H9 (cell line): ENCODE data around the gene ARPC1A. TPM values are rescaled to one million over a fixed set of nuclear protein-coding genes. Genes with fewer than 3 reads are reported as not detected.

Experiments
- DNase-seq: peaks from one replicate; pipeline ENCODE4 v3.0.0-alpha.2; 2017
- H2AFZ ChIP-seq: one replicate; pipeline ENCODE4 v1.6.1; 2013; ENCODE audit warnings: mild to moderate bottlenecking, low read length, control low read depth, moderate library complexity
- H2AK5ac ChIP-seq: 2 replicates; pipeline ENCODE4 v1.6.1; 2013; ENCODE audit warnings: low read length, control low read depth, mixed read lengths; ENCODE audit not compliant: insufficient read length
- H2BK120ac ChIP-seq: one replicate; pipeline ENCODE4 v1.6.1; 2013; ENCODE audit warnings: low read depth, mild to moderate bottlenecking, low read length, control low read depth, inconsistent platforms; ENCODE audit not compliant: poor library complexity, severe bottlenecking
- H2BK12ac ChIP-seq: 2 replicates; pipeline ENCODE4 v1.6.1; 2013; ENCODE audit warnings: low read length, control low read depth, mixed read lengths, low read depth; ENCODE audit not compliant: insufficient read length
- H2BK15ac ChIP-seq: 2 replicates; pipeline ENCODE4 v1.6.1; 2013; ENCODE audit warnings: low read depth, low read length, control low read depth
- H2BK20ac ChIP-seq: one replicate; pipeline ENCODE4 v1.6.1; 2013; ENCODE audit warnings: low read depth, mild to moderate bottlenecking, low read length, control low read depth, inconsistent platforms; ENCODE audit not compliant: poor library complexity, severe bottlenecking
- H2BK5ac ChIP-seq: 2 replicates; pipeline ENCODE4 v1.6.1; 2013; ENCODE audit warnings: low read length, control low read depth, mixed read lengths; ENCODE audit not compliant: insufficient read length
- H3K14ac ChIP-seq: 2 replicates; pipeline ENCODE4 v1.6.1; 2013; ENCODE audit warnings: low read length, control low read depth; ENCODE audit not compliant: insufficient read depth
- H3K18ac ChIP-seq: 2 replicates; pipeline ENCODE4 v1.6.1; 2013; ENCODE audit warnings: low read depth, mild to moderate bottlenecking, mixed read lengths, low read length, control low read depth; ENCODE audit not compliant: insufficient read length
- H3K23ac ChIP-seq: 2 replicates; pipeline ENCODE4 v1.6.1; 2013; ENCODE audit warnings: low read length, control low read depth, mixed read lengths, low read depth; ENCODE audit not compliant: insufficient read length
- H3K23me2 ChIP-seq: 2 replicates; pipeline ENCODE4 v1.6.1; 2013; ENCODE audit warnings: low read depth, mild to moderate bottlenecking, mixed read lengths, low read length, control low read depth; ENCODE audit not compliant: insufficient read length, poor library complexity, severe bottlenecking
- H3K27ac ChIP-seq: 2 replicates; pipeline ENCODE4 v1.5.1; 2013; ENCODE audit warnings: low read length, control low read depth, mixed read lengths, low read depth; ENCODE audit not compliant: insufficient read length
- H3K27me3 ChIP-seq: 2 replicates; pipeline ENCODE4 v1.6.1; 2013; ENCODE audit warnings: low read length, control low read depth, inconsistent platforms; ENCODE audit not compliant: insufficient read depth
- H3K4ac ChIP-seq: 2 replicates; pipeline ENCODE4 v1.6.1; 2013; ENCODE audit warnings: low read depth, mild to moderate bottlenecking, control low read depth, inconsistent platforms, low read length, moderate library complexity
- H3K4me1 ChIP-seq: 2 replicates; pipeline ENCODE4 v1.6.1; 2013; ENCODE audit warnings: low read length, control low read depth, inconsistent platforms; ENCODE audit not compliant: insufficient read depth
- H3K4me2 ChIP-seq: 2 replicates; pipeline ENCODE4 v1.6.1; 2013; ENCODE audit warnings: low read length, control low read depth, mixed read lengths; ENCODE audit not compliant: insufficient read length, insufficient read depth
- H3K56ac ChIP-seq: 2 replicates; pipeline ENCODE4 v1.6.1; 2013; ENCODE audit warnings: low read depth, mild to moderate bottlenecking, mixed read lengths, low read length, control low read depth; ENCODE audit not compliant: insufficient read length
- H3K79me1 ChIP-seq: 2 replicates; pipeline ENCODE4 v1.6.1; 2013; ENCODE audit warnings: low read depth, mild to moderate bottlenecking, moderate library complexity, low read length, control low read depth, inconsistent platforms; ENCODE audit not compliant: insufficient read depth, poor library complexity, severe bottlenecking
- H3K79me2 ChIP-seq: 2 replicates; pipeline ENCODE4 v1.6.1; 2013; ENCODE audit warnings: low read length, control low read depth, inconsistent platforms; ENCODE audit not compliant: insufficient read depth
- H3K9ac ChIP-seq: 2 replicates; pipeline ENCODE4 v1.6.1; 2013; ENCODE audit warnings: low read length, control low read depth, mixed read lengths; ENCODE audit not compliant: insufficient read length; ENCODE audit errors: extremely low read depth
- H3K9me3 ChIP-seq: one replicate; pipeline ENCODE4 v1.6.1; 2013; ENCODE audit warnings: low read depth, low read length, inconsistent platforms; ENCODE audit not compliant: control insufficient read depth
- H3T11ph ChIP-seq: one replicate; pipeline ENCODE4 v1.6.1; 2013; ENCODE audit warnings: mild to moderate bottlenecking, low read length, control low read depth, inconsistent platforms
- H4K20me1 ChIP-seq: one replicate; pipeline ENCODE4 v1.6.1; 2013; ENCODE audit not compliant: control insufficient read depth, insufficient read length, insufficient read depth
- H4K5ac ChIP-seq: 2 replicates; pipeline ENCODE4 v1.6.1; 2013; ENCODE audit warnings: low read depth, mild to moderate bottlenecking, mixed read lengths, low read length, control low read depth; ENCODE audit not compliant: insufficient read length
- H4K8ac ChIP-seq: replicated peaks from 2 replicates; pipeline ENCODE4 v1.6.1; 2013; ENCODE audit warnings: low read length, control low read depth, mixed read lengths, low read depth; ENCODE audit not compliant: insufficient read length
- H4K91ac ChIP-seq: 2 replicates; pipeline ENCODE4 v1.6.1; 2013; ENCODE audit warnings: low read depth, mild to moderate bottlenecking, moderate library complexity, mixed read lengths, low read length, control low read depth; ENCODE audit not compliant: insufficient read length
- H3K27ac Mint-ChIP-seq, 3 experiments: 2 replicates in 2 of 3; 3 replicates in 1 of 3; pipeline ENCODE4 v1.8.0; 2020 to 2021; ENCODE audit warnings: mixed read lengths in 3 of 3, mild to moderate bottlenecking in 1 of 3, moderate library complexity in 1 of 3
- H3K27me3 Mint-ChIP-seq: 2 replicates; pipeline ENCODE4 v1.8.0; 2021; ENCODE audit warnings: low read depth, mild to moderate bottlenecking, moderate library complexity, mixed read lengths
- H3K36me3 Mint-ChIP-seq, 3 experiments: 2 replicates in 2 of 3; 3 replicates in 1 of 3; pipeline ENCODE4 v1.8.0; 2020 to 2021; ENCODE audit warnings: low read depth in 3 of 3, mixed read lengths in 3 of 3; ENCODE audit not compliant: insufficient read depth in 1 of 3
- H3K4me1 Mint-ChIP-seq, 2 experiments: 2 replicates each; pipeline ENCODE4 v1.8.0; 2020; ENCODE audit warnings: mixed read lengths in 2 of 2
- H3K4me3 Mint-ChIP-seq, 2 experiments: 2 replicates in 1 of 2; 3 replicates in 1 of 2; pipeline ENCODE4 v1.8.0; 2020 to 2021; ENCODE audit warnings: mild to moderate bottlenecking in 2 of 2, mixed read lengths in 2 of 2, moderate library complexity in 1 of 2
- H3K9me3 Mint-ChIP-seq, 2 experiments: 2 replicates in 1 of 2; 3 replicates in 1 of 2; pipeline ENCODE4 v1.8.0; 2020; ENCODE audit warnings: mild to moderate bottlenecking in 2 of 2, mixed read lengths in 2 of 2, moderate library complexity in 1 of 2
- CTCF ChIP-seq: fragments of 200-600 bp; sonication (generic); conservative IDR thresholded peaks from 3 replicates; pipeline ENCODE4 v1.8.0; 2021; ENCODE audit warnings: antibody characterized with exemption, mild to moderate bottlenecking
- WGBS: extraction: QIAGEN DNeasy Blood & Tissue Kit; methylation state at CpG from one replicate; pipeline ENCODE4 v1.1.7; 2013; ENCODE audit warnings: missing lambda C conversion rate, low lambda C conversion rate, mixed read lengths; ENCODE audit not compliant: insufficient read length; ENCODE audit errors: extremely low coverage; 5-methylcytosine and 5-hydroxymethylcytosine counted together
- long read RNA-seq: library from polyadenylated mRNA; unstranded; transcript quantifications from one replicate; pipeline ENCODE4 v2.0.0, GENCODE V29; 2020
- total RNA-seq: library from RNA; stranded (reverse); gene quantifications from 2 replicates; pipeline ENCODE4 v1.2.1, GENCODE V29; 2021

Gene ARPC1A
- 169 TPM in 2 replicates for total RNA-seq
- long read RNA-seq, transcript ARPC1A-201 (10 exons, 1,565 nt), result major isoform, 1,679 of 1,767 reads
- long read RNA-seq, partial matches to known transcripts, result 19 of 1,767 reads
- long read RNA-seq, other reads (novel, unspliced or antisense), result 69 of 1,767 reads

GRCh38 chr7:99325592-99326407 is at the start of gene ARPC1A:
TSS of gene ARPC1A (plus strand) at chr7:99325898. CDS start at chr7:99333354, 7,456 bp downstream.
- no peak within 1 kb of the TSS for H2AFZ ChIP-seq
- peak within 1 kb of the TSS; percentile 86 to 90 for H3K4me3 Mint-ChIP-seq
- no peak within 1 kb of the TSS for H2BK120ac ChIP-seq
- H3K27ac ChIP-seq, result no peak within 1 kb of the TSS
- peak within 1 kb of the TSS; percentile 72 for H3K4me2 ChIP-seq
- H3K27me3 ChIP-seq, result no peaks in the 10 kb centered on the region
- H4K8ac ChIP-seq, result no peak within 1 kb of the TSS
- H3K18ac ChIP-seq, result peak within 1 kb of the TSS; percentile 64
- no peaks in the 10 kb centered on the region for H4K20me1 ChIP-seq
- TF ChIP-seq CTCF, result peak; percentile 48
- peaks cover 7% of the 10 kb centered on the region for H3K23me2 ChIP-seq
- no peak within 1 kb of the TSS for H2BK20ac ChIP-seq
- H3T11ph ChIP-seq, result no peak within 1 kb of the TSS
- peak; percentile 94 for DNase-seq
- no peak within 1 kb of the TSS for H2BK15ac ChIP-seq
- H3K14ac ChIP-seq, result peak within 1 kb of the TSS; percentile 74
- H3K9me3 ChIP-seq, result no peaks in the 10 kb centered on the region
- no peak within 1 kb of the TSS for H3K56ac ChIP-seq
- peaks cover 14 to 23% of the 10 kb centered on the region in 2 experiments for H3K4me1 Mint-ChIP-seq
- no peak within 1 kb of the TSS for H4K5ac ChIP-seq
- H3K79me2 ChIP-seq, result peaks cover 6% of the 10 kb centered on the region; the same call in 1 of the 2 replicates
- H2BK12ac ChIP-seq, result no peak within 1 kb of the TSS
- peak within 1 kb of the TSS; percentile 90 for H3K9ac ChIP-seq
- H2AK5ac ChIP-seq, result no peak within 1 kb of the TSS
- no CpG with 5 or more reads among the region's 82 CpGs for WGBS
- H4K91ac ChIP-seq, result no peak within 1 kb of the TSS
- H3K4ac ChIP-seq, result no peak within 1 kb of the TSS
- no peaks in the 10 kb centered on the region for H3K9me3 Mint-ChIP-seq
- no peaks in the 10 kb centered on the region for H3K27me3 Mint-ChIP-seq
- H3K4me1 ChIP-seq, result no peaks in the 10 kb centered on the region
- no peak within 1 kb of the TSS for H3K23ac ChIP-seq
- peak within 1 kb of the TSS; percentile 82 to 90 (median 82); a peak in 6 of 7 replicates for H3K27ac Mint-ChIP-seq
- H3K36me3 Mint-ChIP-seq, result no peaks in the 10 kb centered on the region
- peaks cover 5% of the 10 kb centered on the region for H3K79me1 ChIP-seq
- H2BK5ac ChIP-seq, result no peak within 1 kb of the TSS
